ENCODE results near the gene NUDT15.

Gene NUDT15

GRCh38 chr13:48069573-48069972, 32.0 kb downstream of the NUDT15 start:
- H3K9me2 ChIP-seq (replicated peaks; ENCODE audit: control insufficient read depth, low read length), result no peaks in the 10 kb centered on the region
- no peaks in the 10 kb centered on the region for H4K20me1 ChIP-seq (ENCODE audit: control insufficient read depth, insufficient read depth, low read depth, low read length)
- TF ChIP-seq EZH2phosphoT487 (IDR thresholded peaks at IDR 0.05; ENCODE audit: borderline replicate concordance, low read length) (no peak), CTCF (IDR thresholded peaks at IDR 0.05; ENCODE audit: low read depth, low read length, poor library complexity, severe bottlenecking) (no peak)
- H3K27me3 ChIP-seq (ENCODE audit: control insufficient read depth, low read length), result no peaks in the 10 kb centered on the region
- H3K27ac ChIP-seq (ENCODE audit: low read depth, low read length), result no peak overlapping the region
- H3K9me3 ChIP-seq (ENCODE audit: control insufficient read depth, insufficient read depth, low read length), result peaks cover 51% of the 10 kb centered on the region
- H3F3A ChIP-seq (ENCODE audit: control insufficient read depth, insufficient read depth), result peaks cover 4% of the 10 kb centered on the region; the same call in 1 of the 2 replicates
- H3K36me3 ChIP-seq (ENCODE audit: control insufficient read depth, low read length), result peaks cover 93% of the 10 kb centered on the region
- no peaks in the 10 kb centered on the region for H3K79me2 ChIP-seq (ENCODE audit: control insufficient read depth, low read length)
- H3K4me3 ChIP-seq (ENCODE audit: low read length), result no peak overlapping the region
- H3K4me1 ChIP-seq (ENCODE audit: control insufficient read depth, low read length), result peaks cover 37% of the 10 kb centered on the region
- no peak overlapping the region for H3K4me2 ChIP-seq (ENCODE audit: low read length)

- Histone ChIP-seq H3K9me3 (ENCODE audit: control insufficient read depth, insufficient read depth, low read length) (peaks cover 51% of the 10 kb centered on the region), H3K4me1 (ENCODE audit: control insufficient read depth, low read length) (peaks cover 23% of the 10 kb centered on the region), H3K36me3 (ENCODE audit: control insufficient read depth, low read length) (peaks cover 99% of the 10 kb centered on the region), H3K9me2 (replicated peaks; ENCODE audit: control insufficient read depth, low read length) (no peaks in the 10 kb centered on the region), H3K27me3 (ENCODE audit: control insufficient read depth, low read length) (no peaks in the 10 kb centered on the region), H3K4me3 (ENCODE audit: low read length) (no peak overlapping the region), H3F3A (ENCODE audit: control insufficient read depth, insufficient read depth) (peaks cover 4% of the 10 kb centered on the region; the same call in 1 of the 2 replicates), H4K20me1 (ENCODE audit: control insufficient read depth, insufficient read depth, low read depth, low read length) (no peaks in the 10 kb centered on the region), H3K4me2 (ENCODE audit: low read length) (no peak overlapping the region), H3K27ac (ENCODE audit: low read depth, low read length) (no peak overlapping the region), H3K79me2 (ENCODE audit: control insufficient read depth, low read length) (no peaks in the 10 kb centered on the region)
- no peak for TF ChIP-seq EZH2phosphoT487 (IDR thresholded peaks at IDR 0.05; ENCODE audit: borderline replicate concordance, low read length)
Observed at GRCh38 chr13:48070942-48071341, 33.4 kb downstream of the NUDT15 start.

GRCh38 chr13:48072304-48072703, 34.8 kb downstream of the NUDT15 start:
- Histone ChIP-seq H3K27me3 (ENCODE audit: control insufficient read depth, low read length) (no peaks in the 10 kb centered on the region), H3K9me2 (replicated peaks; ENCODE audit: control insufficient read depth, low read length) (no peaks in the 10 kb centered on the region), H3K4me2 (ENCODE audit: low read length) (no peak overlapping the region), H3K79me2 (ENCODE audit: control insufficient read depth, low read length) (no peaks in the 10 kb centered on the region), H3K4me1 (ENCODE audit: control insufficient read depth, low read length) (peaks cover 9% of the 10 kb centered on the region), H3K36me3 (ENCODE audit: control insufficient read depth, low read length) (peaks cover 99% of the 10 kb centered on the region), H3F3A (ENCODE audit: control insufficient read depth, insufficient read depth) (no peaks in the 10 kb centered on the region), H3K4me3 (ENCODE audit: low read length) (no peak overlapping the region), H3K9me3 (ENCODE audit: control insufficient read depth, insufficient read depth, low read length) (peaks cover 51% of the 10 kb centered on the region), H3K27ac (ENCODE audit: low read depth, low read length) (no peak overlapping the region), H4K20me1 (ENCODE audit: control insufficient read depth, insufficient read depth, low read depth, low read length) (no peaks in the 10 kb centered on the region)
- no peak for TF ChIP-seq EZH2phosphoT487 (IDR thresholded peaks at IDR 0.05; ENCODE audit: borderline replicate concordance, low read length)
- no peak for TF ChIP-seq CTCF (IDR thresholded peaks at IDR 0.05; ENCODE audit: low read depth, low read length, poor library complexity, severe bottlenecking)

GRCh38 chr13:48072787-48073186, 35.3 kb downstream of the NUDT15 start:
- peaks cover 98% of the 10 kb centered on the region for H3K36me3 ChIP-seq (ENCODE audit: control insufficient read depth, low read length)
- H3K9me2 ChIP-seq (replicated peaks; ENCODE audit: control insufficient read depth, low read length), result no peaks in the 10 kb centered on the region
- H3K4me3 ChIP-seq (ENCODE audit: low read length), result no peak overlapping the region
- TF ChIP-seq EZH2phosphoT487 (IDR thresholded peaks at IDR 0.05; ENCODE audit: borderline replicate concordance, low read length) (no peak), CTCF (IDR thresholded peaks at IDR 0.05; ENCODE audit: low read depth, low read length, poor library complexity, severe bottlenecking) (no peak)
- no peaks in the 10 kb centered on the region for H3F3A ChIP-seq (ENCODE audit: control insufficient read depth, insufficient read depth)
- no peak overlapping the region for H3K4me2 ChIP-seq (ENCODE audit: low read length)
- no peak overlapping the region for H3K27ac ChIP-seq (ENCODE audit: low read depth, low read length)
- H3K4me1 ChIP-seq (ENCODE audit: control insufficient read depth, low read length), result peaks cover 4% of the 10 kb centered on the region
- H3K79me2 ChIP-seq (ENCODE audit: control insufficient read depth, low read length), result no peaks in the 10 kb centered on the region
- peaks cover 51% of the 10 kb centered on the region for H3K9me3 ChIP-seq (ENCODE audit: control insufficient read depth, insufficient read depth, low read length)
- no peaks in the 10 kb centered on the region for H4K20me1 ChIP-seq (ENCODE audit: control insufficient read depth, insufficient read depth, low read depth, low read length)
- H3K27me3 ChIP-seq (ENCODE audit: control insufficient read depth, low read length), result no peaks in the 10 kb centered on the region
